Raji (cell line): ENCODE results near the gene ATP1A2.

Experiments
- POLR2A ChIP-seq: IDR thresholded peaks from 2 replicates; pipeline ENCODE4 v1.6.1; 2011; ENCODE audit warnings: low read depth, low read length, control low read depth; ENCODE audit not compliant: insufficient read depth

ATP1A2 gene

GRCh38 chr1:160136121-160136925, 20.8 kb downstream of the ATP1A2 start:
- no peak for TF ChIP-seq POLR2A

- TF ChIP-seq POLR2A = no peak
Observed at GRCh38 chr1:160136926-160137200, 21.3 kb downstream of the ATP1A2 start.

GRCh38 chr1:160137216-160137862, 21.8 kb downstream of the ATP1A2 start:
- no peak for TF ChIP-seq POLR2A

- TF ChIP-seq POLR2A = no peak
Observed at GRCh38 chr1:160139840-160140239, 24.3 kb downstream of the ATP1A2 start.

- no peak for TF ChIP-seq POLR2A
Observed at GRCh38 chr1:160143695-160144094, 28.1 kb downstream of the ATP1A2 start.

DNA sequence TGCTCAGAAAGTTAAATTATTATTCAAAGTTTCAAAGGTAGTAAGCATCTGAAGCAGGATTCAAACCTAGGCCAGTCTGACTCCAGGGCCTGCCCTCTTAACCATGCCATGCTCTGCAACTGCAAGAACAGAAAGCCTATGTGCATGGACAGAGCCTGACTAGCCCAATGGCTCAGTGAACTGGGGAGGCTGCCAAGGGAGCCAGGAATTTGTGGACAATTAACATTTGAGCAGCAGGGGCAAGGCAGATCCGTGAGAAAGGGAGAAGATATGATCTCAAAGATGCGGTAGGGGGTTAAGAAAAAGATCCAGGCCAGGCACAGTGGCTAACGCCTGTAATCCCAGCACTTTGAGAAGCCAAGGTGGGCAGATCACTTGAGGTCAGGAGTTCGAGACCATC, 29.4 kb downstream of the ATP1A2 start:
- no peak for TF ChIP-seq POLR2A

GRCh38 chr1:160146107-160146506, 30.5 kb downstream of the ATP1A2 start:
- no peak for TF ChIP-seq POLR2A

DNA sequence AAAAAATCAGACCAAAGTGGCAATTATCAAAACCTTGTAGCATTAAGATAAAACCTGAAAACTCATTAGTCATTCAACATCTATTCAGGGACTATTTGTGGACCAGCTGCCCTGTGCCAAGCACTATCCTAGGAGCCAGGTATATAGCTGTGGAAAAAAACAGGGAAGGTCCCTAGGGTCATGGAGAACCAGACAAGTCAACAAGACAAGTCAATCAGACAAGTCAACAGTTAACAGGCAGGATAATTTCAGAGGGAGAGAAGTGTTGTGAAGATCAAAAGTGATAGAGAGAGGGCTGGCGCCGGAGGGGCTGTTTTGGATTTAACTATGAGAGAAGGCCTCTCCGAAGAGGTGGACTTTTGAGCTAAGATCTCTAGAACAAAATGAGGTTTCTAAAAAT, 32.6 kb downstream of the ATP1A2 start:
- no peak for TF ChIP-seq POLR2A

- TF ChIP-seq POLR2A = no peak
Observed at GRCh38 chr1:160149233-160149632, 33.7 kb downstream of the ATP1A2 start.

DNA sequence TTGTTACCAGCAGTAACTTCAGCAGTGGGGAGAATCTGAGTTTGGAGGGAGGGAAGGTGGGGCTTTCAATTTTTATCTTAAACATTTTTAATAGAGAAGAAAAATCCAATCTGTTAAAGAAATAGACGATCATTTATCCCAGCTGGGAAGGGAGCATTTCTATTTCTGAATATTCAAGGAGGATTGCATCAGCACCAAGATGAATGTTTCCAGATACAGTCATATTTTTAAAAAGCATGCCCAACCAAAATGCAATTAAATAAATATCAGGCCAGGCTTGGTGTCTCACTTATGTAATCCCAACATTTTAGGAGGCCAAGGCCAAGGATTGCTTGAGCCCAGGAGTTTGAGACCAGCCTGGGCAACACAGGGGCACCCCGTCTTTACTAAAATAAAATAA, 34.2 kb downstream of the ATP1A2 start:
- no peak for TF ChIP-seq POLR2A

DNA sequence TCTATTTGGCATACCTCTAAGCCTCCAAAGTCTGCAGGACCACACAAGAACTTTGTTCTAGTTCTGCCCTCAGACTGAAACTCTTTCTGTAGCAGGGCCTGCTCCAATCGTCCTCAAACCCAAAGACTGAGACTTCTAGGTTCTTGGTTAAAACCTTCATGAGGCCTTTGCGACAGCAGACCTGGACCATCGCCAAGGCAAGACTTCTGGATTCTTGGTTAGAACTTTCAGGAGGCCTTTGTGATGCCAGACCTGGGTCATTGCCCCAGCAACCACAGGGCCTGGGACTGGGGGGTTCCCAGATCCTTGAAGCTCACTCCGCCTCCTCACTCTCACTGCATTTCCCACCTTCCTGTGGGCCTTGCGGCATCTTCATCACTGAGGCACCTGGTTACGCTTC, 35.7 kb downstream of the ATP1A2 start, which contains the start of gene ATP1A4:
Gene ATP1A4 (plus strand): TSS at position 301 of the 400 bp plus-strand sequence. CDS start 438 bp downstream, outside the sequence.
- TF ChIP-seq POLR2A = no peak

GRCh38 chr1:160154790-160155189, 39.2 kb downstream of the ATP1A2 start:
- no peak for TF ChIP-seq POLR2A

DNA sequence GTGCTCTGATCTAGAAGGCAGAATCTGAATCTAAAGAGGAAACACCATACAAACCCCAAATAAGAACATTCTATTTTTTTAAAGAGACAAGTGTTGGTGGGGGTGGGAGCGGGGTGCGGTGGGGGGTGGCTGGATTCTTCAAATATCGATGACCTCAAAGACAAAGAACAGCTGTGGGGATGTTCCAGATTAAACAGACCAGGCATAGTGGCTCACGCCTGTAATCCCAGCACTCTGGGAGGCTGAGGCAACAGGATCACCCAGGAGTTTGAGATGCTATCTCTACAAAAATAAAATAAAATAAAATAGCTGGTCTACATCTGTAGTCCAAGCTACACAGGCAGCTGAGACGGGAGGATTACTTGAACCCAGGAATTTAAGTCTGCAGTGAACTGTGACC, 40.8 kb downstream of the ATP1A2 start:
- TF ChIP-seq POLR2A = no peak

GRCh38 chr1:160157174-160157573, 41.6 kb downstream of the ATP1A2 start:
- TF ChIP-seq POLR2A = no peak

DNA sequence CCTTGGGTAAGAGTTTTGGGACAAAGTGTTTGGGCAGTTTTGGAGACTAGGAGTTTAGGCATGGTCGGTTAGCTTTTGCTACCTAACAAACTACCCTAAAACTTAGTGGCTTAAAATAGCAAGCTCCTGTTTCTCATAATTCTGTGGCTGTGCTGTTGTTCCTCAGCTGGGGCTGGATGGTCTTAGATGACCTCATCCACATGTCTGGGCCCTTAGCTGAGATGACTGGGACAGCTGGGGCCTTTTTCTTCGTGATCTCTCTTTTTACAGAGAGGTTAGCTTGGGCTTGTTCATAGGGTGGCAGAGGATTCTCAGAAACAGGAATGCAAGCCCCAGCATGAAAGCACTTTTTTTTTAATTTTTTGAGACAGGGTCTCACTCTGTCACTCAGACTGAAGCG, 42.5 kb downstream of the ATP1A2 start:
- TF ChIP-seq POLR2A = no peak

- no peak for TF ChIP-seq POLR2A
Observed at GRCh38 chr1:160158534-160158933, 43.0 kb downstream of the ATP1A2 start.

DNA sequence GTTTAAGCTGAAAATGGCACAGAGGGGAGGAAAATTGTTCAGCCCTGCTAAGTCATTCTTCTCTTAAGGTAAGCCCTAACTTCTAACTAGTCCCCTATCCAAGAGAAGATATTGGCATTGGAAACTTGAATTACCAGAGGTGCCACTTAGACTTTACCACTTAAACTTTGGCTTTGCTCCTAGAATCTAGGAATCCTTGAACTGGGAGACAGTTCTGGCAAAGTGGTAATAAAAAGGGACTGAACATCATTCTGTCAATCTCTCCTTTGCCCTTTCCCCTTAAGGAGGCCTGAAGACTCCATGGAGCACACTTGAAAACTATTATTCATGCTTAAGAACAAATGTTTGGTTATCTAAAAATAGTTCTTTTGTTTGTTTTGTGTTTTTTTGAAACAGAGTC, 44.3 kb downstream of the ATP1A2 start:
- no peak for TF ChIP-seq POLR2A
